ENCODE measurements around the gene ING3.

GRCh38 chr7:120927454-120928103 is 23.0 kb upstream of the ING3 start:
- no peak for TF ChIP-seq CTCF (IDR thresholded peaks at IDR 0.05 in 4 of 5, conservative IDR thresholded peaks at IDR 0.05 in 1 of 5)
- no peak for TF ChIP-seq POLR2A (IDR thresholded peaks at IDR 0.05)

Data from gastrocnemius medialis (tissue), 4 donors.